SHP77 (cell line): ENCODE results near the gene LIMK2.
"Not testable (repeated sequence)": the region's sequence is repeated elsewhere in the genome, so short reads cannot be mapped to it uniquely, and the experiment has no call there.

Experiments
- DNase-seq, 2 experiments: peaks; one replicate each; lab custom pipeline; 2025; lab: John Stamatoyannopoulos, UW

The LIMK2 gene

GRCh38 chr22:31244046-31244942 is 32.2 kb downstream of the LIMK2 start:
- no peak for DNase-seq

- no peak for DNase-seq
Measured at GRCh38 chr22:31244943-31245451, 32.9 kb downstream of the LIMK2 start.

GRCh38 chr22:31245998-31246397 is 33.9 kb downstream of the LIMK2 start:
- not testable (repeated sequence) for DNase-seq

- no peak for DNase-seq
Measured at GRCh38 chr22:31246687-31247086, 34.6 kb downstream of the LIMK2 start.

- no peak for DNase-seq
Measured at GRCh38 chr22:31247726-31248125, 35.6 kb downstream of the LIMK2 start.

GRCh38 chr22:31248138-31248745 is 36.1 kb downstream of the LIMK2 start:
- no peak for DNase-seq

- DNase-seq = no peak
Measured at GRCh38 chr22:31248965-31249958, 37.2 kb downstream of the LIMK2 start.

GRCh38 chr22:31250740-31251600 is 38.9 kb downstream of the LIMK2 start:
- DNase-seq = no peak

- DNase-seq = peak; percentile 64 to 71
Measured at GRCh38 chr22:31253949-31254348, 41.9 kb downstream of the LIMK2 start.

GRCh38 chr22:31259798-31260473 is 47.8 kb downstream of the LIMK2 start:
- no peak for DNase-seq

- DNase-seq = no peak
Measured at GRCh38 chr22:31260474-31260856, 48.4 kb downstream of the LIMK2 start.

GRCh38 chr22:31262312-31263133 is 50.4 kb downstream of the LIMK2 start:
- no peak for DNase-seq

GRCh38 chr22:31263896-31264640 is 52.0 kb downstream of the LIMK2 start:
- DNase-seq = no peak

- DNase-seq = no peak
Measured at GRCh38 chr22:31268281-31268680, 56.2 kb downstream of the LIMK2 start.

GRCh38 chr22:31269892-31270579 is 57.9 kb downstream of the LIMK2 start:
- no peak for DNase-seq

GRCh38 chr22:31271026-31271425 is 58.9 kb downstream of the LIMK2 start:
- DNase-seq = no peak

- no peak for DNase-seq
Measured at GRCh38 chr22:31271485-31271884, 59.4 kb downstream of the LIMK2 start.
